Anterior cingulate cortex (tissue), 58 donors: ENCODE results near the gene SVIL.
"Not testable (repeated sequence)": the region's sequence is repeated elsewhere in the genome, so short reads cannot be mapped to it uniquely, and the experiment has no call there.

Experiments
- DNase-seq, 58 donors: peaks; one replicate each; lab custom pipeline; 2025; lab: John Stamatoyannopoulos, UW

The SVIL gene

DNA sequence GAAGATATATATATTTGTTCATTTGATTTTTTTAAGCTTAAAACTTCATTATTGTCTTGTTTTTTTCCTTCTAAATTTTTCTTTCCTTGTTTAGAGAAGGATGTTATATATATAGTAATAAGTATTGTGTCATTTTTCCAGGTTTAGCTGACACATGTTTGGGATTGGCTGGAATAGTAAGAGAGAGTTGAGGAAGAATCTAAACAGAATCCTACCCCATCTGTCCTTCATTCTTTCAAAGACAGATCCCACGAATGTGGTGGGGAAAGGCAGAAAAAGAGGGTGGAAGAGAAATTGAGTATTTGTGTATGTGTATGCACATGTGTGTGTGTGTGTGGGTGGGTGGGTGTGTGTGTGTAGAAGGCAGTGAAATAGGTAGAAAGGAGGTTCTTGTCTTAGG lies 132.4 kb downstream of the SVIL start:
- no peak for DNase-seq

- DNase-seq = no peak
Measured at GRCh38 chr10:29501692-29502091, 133.1 kb downstream of the SVIL start.

GRCh38 chr10:29499993-29500537 lies 134.7 kb downstream of the SVIL start:
- DNase-seq = no peak

DNA sequence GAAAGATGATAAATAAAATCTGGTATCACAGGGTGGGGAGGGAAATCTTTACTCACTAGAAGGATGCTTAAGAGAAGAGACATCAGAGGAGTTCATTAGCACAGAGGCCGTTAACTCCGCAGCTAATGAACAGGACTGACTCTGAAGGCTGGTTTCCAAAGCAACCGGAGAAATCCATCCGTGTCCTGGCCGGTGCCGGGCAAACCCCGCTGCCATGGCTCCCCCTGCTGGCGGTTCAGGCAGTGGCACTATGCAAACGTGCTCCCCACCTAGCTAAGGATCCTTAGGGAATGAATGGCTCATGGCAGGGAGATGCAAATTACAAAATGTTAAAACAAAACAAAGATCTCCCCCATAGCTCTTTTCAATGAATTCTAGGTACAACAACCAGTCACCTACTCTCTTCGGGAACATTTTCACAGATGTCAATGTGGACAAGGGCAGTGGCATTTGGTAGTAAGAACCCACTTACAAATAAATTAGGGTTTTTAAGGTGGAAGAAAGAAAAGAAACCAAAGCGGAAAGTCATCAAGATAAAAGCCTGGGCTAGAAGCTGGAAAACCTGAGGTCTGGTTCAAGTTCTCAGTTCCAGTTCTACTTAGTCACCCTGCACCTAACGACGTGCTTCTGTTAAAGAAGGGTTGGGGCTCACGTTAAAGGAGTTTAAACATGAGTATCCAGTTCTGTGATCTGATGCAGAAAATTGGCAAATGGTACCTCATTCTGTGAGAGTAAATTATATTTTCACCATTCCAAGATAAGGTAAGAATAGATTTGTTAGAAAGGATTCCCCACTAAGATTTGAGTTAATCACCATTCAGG lies 138.2 kb downstream of the SVIL start:
- peak in 53 of 58 donors; percentile 6 to 81 (median 35) for DNase-seq

DNA sequence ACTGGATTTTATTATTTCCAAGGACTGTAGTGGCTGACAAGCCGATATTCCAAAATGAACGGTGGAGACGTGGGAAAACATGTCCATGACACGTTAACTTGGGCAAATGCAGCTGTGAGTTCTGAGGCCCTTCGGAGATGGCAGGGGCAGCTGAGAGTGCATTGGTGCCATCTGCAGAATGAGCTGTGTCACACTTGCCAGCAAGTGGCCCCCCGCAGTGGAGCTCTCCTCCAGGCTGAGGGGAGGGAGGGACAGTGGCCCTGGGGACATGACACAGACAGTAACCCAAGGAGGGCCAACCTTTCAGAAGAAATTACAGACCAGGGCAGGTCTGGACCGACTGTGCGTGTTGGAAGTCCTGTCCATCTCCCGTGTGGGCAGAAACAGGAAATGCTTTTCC lies 139.4 kb downstream of the SVIL start:
- DNase-seq = no peak

- no peak for DNase-seq
Measured at GRCh38 chr10:29493697-29494096, 141.1 kb downstream of the SVIL start.

DNA sequence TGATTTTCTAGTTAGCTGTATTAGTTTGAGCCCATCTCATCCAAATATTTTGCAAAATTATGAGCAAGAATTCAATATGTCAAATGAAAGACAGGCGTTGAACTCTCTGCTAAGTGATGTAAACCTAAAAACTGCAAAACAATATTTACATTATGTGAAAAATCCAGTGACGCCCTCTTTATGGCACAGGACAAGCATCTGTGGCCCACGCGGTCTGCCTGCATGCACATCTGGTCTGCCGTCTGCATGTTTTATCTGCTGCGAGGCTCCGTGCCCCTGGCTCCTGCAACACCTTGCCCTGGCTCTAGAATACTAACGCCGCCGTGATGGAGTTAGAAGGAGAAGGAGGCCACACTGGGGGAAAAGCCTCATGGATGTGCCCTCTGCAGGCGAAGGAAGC lies 142.0 kb downstream of the SVIL start:
- no peak for DNase-seq

- peak in 1 of 58 donors; percentile 5 for DNase-seq
Measured at GRCh38 chr10:29491918-29492317, 142.9 kb downstream of the SVIL start.

GRCh38 chr10:29490781-29491280 lies 143.9 kb downstream of the SVIL start:
- not testable (repeated sequence) for DNase-seq

DNA sequence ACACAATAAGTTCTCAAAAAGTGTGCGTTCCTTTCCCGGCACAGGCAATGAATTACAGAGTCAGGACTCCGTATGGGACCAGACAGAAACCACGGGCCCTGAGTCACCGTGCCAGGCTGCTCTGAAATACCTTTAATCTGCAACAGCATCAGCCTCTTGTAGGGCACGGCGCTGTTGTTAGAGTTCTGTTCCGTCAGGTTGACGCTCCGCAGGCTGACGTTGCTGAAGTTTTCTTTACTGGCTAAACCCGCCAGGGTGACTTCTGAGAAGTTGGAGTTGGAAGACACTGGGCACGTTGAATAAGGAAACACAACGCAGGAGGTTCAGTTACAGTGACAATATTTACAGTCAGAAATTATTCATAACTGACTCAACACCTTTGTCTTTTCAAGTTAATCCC lies 146.3 kb downstream of the SVIL start:
- not testable (repeated sequence) for DNase-seq

- DNase-seq = not testable (repeated sequence)
Measured at GRCh38 chr10:29487884-29488266, 146.9 kb downstream of the SVIL start.

DNA sequence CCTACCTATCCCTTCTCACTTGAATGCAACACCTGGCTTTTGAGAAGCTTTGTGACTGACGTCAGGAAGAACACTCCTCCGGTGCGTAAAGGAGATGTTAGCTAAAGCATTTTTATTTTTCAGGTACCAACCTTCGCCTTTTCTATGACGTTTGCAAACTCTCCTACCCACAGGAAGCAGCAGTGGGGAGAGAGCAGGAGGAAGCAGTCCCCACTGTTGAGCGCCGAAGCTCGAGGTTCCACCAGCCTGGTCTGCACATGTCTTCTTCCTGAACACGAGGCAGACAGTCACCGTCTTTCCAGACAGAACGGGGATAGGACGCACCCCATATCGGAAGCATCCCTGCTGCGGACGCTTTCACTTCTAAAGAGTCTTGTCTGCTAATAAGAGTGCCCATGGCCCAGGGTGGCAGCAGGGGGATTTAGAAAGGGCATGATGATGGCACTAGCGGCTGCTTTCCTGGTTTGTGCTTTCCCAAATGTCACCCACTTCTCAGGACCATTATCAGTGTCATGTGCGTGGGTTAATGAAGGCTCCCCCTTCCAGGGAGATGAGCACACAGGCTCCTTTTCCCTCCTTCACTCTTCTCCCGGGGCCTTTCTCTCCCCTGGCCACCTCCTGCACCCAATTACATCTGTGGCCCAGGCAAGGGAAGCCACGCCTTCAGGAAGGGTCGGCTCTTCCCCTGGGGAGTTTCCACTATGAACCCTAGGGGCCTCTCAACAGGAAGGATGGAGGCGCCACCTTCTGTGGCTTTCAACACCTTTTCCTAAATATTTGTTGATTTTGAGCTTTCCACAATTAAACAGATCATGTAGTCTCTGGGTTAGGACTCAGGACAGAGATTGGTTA lies 147.5 kb downstream of the SVIL start:
- not testable (repeated sequence) for DNase-seq

- DNase-seq = no peak
Measured at GRCh38 chr10:29486433-29486832, 148.3 kb downstream of the SVIL start.

DNA sequence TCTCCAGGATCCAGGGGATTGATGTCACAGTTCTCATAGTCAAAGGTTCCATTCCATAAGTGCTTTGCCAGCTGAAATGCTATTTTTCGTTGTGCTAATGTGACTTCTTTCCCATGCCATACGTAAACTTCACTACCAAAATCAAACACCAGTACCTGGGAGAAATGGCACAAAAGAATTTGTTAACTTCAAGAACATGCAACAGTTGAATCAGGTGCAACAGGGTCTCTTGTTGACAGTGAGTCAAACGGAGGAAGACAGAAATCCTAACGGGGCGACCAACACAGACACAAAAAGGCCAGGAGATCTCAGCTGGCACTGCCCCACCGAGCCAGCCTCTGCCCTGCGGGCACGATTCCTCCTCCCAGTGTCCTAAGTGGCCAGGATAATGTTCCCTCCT lies 150.1 kb downstream of the SVIL start:
- not testable (repeated sequence) for DNase-seq

- peak in 3 of 58 donors; percentile 6 to 22 (median 14) for DNase-seq
Measured at GRCh38 chr10:29482591-29483431, 152.0 kb downstream of the SVIL start.

DNA sequence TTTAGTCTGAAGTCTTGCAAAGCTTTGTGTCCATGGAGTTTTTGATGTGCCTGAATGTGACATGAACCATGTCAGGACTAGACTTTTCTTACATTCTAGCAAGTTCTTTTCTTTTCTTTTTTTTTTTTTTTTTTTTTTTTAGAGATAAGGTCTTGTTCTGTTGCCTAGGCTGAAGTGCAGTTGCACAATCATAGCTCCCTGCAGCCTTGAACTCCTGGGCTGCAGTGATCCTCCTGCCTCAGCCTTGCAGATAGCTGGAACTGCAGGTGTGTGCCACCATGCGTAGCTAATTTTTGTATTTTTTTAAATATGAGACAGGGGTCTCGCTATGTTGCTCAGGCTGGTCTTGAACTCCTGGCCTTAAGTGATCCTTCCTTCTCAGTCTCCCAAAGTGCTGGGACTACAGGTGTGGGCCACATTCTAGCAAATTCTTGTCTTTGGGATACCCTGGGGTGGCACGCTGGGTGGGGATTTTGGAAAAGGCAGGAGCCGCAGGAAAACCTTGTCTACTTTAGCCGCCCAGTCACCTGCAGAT lies 152.8 kb downstream of the SVIL start:
- no peak for DNase-seq

DNA sequence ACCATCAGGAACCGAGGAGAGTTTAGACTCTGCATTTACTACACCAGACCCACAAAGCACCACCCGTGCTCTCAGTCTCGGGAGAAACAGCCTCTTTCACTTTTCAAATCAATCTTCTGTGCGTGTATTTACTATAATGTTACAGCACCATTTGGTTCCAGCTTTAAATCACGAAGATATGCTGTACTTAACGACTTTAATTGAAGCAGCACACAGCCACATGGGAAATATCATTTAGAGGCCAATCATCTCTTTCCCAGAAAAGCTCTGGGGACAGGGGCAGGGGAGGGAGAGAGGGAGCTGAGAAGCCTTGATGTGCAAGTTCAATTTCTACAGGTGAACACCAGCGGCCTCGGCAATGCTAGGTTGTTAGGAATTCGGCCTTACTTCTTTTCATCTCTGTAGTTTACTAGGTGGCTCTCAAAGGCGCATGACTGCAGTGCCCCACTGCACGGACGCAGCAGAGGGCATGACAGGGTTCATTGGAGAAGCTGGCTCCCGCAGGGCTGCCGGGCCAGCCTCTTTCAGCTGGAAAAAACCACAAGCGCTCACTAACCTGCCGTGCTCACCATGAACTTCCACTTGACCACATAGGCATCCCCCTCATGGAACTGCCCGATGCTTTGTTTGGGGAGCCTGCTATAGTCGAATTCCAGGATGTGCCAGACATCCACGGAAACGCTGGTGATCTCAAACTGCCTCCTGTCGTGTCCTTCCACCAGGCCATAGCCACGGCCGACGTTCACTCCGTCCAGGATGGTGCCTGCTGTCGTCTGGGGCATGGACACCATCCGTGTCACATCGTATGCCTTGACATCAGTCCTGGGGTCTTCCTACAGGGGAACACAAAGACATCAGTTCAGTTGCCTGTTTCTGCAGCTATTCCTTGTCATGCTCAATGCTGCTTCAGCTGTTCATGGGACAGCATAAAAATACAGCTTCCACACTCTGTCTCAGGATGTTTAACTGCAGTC lies 154.5 kb downstream of the SVIL start:
- no peak for DNase-seq

- DNase-seq = no peak
Measured at GRCh38 chr10:29479081-29479925, 155.5 kb downstream of the SVIL start.
